Measurements from ENCODE around the gene TMEM91. TPM values are rescaled to one million over a fixed set of nuclear protein-coding genes. Genes with fewer than 3 reads are reported as not detected.

The TMEM91 gene
- total and polyA plus RNA-seq, 9 of the 15 experiments (the other 6 are each of a cell fraction or from before 2014, with no cell fraction given), result 1.2 to 5.2 (median 2.7) TPM

DNA sequence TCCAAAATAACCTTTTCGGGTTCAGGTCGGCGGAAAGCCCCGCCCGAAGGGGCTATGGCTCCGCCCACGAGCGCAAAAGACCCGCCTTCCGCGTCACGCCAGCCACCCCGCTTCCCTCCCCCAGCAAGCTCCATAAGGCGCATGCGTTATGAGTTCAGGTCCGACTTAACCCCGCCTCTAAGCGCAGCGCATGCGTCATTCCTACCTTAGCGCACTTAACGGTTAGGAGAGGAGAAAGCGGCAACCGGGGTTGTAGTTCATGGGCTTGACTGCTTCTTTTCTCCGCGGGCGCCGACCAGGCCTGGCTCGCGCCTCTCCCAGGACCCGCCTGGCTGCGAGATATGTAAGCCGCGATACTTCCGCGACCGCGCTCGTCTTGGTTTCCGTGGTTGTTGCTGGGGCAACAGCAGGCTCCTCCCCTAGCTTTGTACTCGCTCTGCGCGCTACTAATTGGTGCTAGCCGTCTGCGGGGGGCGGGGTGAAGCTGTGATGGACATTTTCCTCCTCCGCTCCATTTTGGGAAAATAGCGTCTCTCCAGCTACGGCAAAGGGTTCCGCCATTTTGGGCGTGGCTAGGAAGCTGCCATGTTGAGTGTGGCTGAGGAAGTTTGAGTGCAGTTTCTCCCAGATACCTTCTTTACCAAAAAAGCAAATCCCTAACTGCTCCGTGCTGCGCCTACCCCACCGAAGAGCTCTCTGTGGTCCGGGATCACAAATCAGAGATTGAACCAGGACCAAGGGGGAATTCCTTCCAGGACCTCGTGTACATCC is 12.4 kb upstream of the TMEM91 start, which contains the start of gene B9D2 (continued):
- TF ChIP-seq, protein P1, sequence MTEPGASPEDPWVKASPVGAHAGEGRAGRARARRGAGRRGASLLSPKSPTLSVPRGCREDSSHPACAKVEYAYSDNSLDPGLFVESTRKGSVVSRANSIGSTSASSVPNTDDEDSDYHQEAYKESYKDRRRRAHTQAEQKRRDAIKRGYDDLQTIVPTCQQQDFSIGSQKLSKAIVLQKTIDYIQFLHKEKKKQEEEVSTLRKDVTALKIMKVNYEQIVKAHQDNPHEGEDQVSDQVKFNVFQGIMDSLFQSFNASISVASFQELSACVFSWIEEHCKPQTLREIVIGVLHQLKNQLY (CRISPR knock-in tag; conservative IDR thresholded peaks at IDR 0.05), result peak in 1 of 2 experiments; percentile 91; a peak in 1 of 4 replicates
- no peak for TF ChIP-seq TCF3 (CRISPR knock-in tag; IDR thresholded peaks at IDR 0.05)
- TF ChIP-seq CBX5 (IDR thresholded peaks at IDR 0.05; ENCODE audit: borderline replicate concordance, low read depth), result no peak
- TF ChIP-seq, protein P2, sequence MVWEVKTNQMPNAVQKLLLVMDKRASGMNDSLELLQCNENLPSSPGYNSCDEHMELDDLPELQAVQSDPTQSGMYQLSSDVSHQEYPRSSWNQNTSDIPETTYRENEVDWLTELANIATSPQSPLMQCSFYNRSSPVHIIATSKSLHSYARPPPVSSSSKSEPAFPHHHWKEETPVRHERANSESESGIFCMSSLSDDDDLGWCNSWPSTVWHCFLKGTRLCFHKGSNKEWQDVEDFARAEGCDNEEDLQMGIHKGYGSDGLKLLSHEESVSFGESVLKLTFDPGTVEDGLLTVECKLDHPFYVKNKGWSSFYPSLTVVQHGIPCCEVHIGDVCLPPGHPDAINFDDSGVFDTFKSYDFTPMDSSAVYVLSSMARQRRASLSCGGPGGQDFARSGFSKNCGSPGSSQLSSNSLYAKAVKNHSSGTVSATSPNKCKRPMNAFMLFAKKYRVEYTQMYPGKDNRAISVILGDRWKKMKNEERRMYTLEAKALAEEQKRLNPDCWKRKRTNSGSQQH (CRISPR knock-in tag; IDR thresholded peaks at IDR 0.05), result peak; percentile 66; the same call in 1 of the 2 replicates
- TF ChIP-seq ZSCAN32 (CRISPR knock-in tag; IDR thresholded peaks at IDR 0.05), result 0 out of 2 replicates have a peak, but pooled peaks have one; percentile 33
- TF ChIP-seq MAFG (tag; conservative IDR thresholded peaks at IDR 0.05), result no peak
- no peak for TF ChIP-seq ZNF224 (CRISPR knock-in tag; IDR thresholded peaks at IDR 0.05)
- 0 out of 4 replicates have a peak, but pooled peaks of 1 of the 2 experiments have one; percentile 10 for TF ChIP-seq RAD21 (CRISPR knock-in tag; conservative IDR thresholded peaks at IDR 0.05 in 1 of 2, IDR thresholded peaks at IDR 0.05 in 1 of 2)
- TF ChIP-seq NR2C1 (IDR thresholded peaks at IDR 0.05), result peak; percentile 81
- 0 out of 2 replicates have a peak, but pooled peaks have one; percentile 29 for TF ChIP-seq NR2C1 (tag; IDR thresholded peaks at IDR 0.05)
- TF ChIP-seq CEBPG (CRISPR knock-in tag; IDR thresholded peaks at IDR 0.05), result no peak; the same call in 1 of the 2 replicates
- TF ChIP-seq CEBPG (tag; conservative IDR thresholded peaks at IDR 0.05 in 1 of 2, IDR thresholded peaks at IDR 0.05 in 1 of 2), result no peak
- no peak for TF ChIP-seq ZFP1 (CRISPR knock-in tag; IDR thresholded peaks at IDR 0.05)
- 0 out of 2 replicates have a peak, but pooled peaks have one; percentile 34 for TF ChIP-seq ZC3H11A (IDR thresholded peaks at IDR 0.05; ENCODE audit: low read depth, low read length)
- 0 out of 2 replicates have a peak, but pooled peaks have one; percentile 27 for TF ChIP-seq ZNF444 (CRISPR knock-in tag; IDR thresholded peaks at IDR 0.05)
- no peak for TF ChIP-seq ZNF146 (CRISPR knock-in tag; IDR thresholded peaks at IDR 0.05; ENCODE audit: unreplicated experiment)
- TF ChIP-seq FOXA3 (CRISPR knock-in tag; conservative IDR thresholded peaks at IDR 0.05 in 1 of 2, IDR thresholded peaks at IDR 0.05 in 1 of 2), result no peak
- TF ChIP-seq, protein P3, sequence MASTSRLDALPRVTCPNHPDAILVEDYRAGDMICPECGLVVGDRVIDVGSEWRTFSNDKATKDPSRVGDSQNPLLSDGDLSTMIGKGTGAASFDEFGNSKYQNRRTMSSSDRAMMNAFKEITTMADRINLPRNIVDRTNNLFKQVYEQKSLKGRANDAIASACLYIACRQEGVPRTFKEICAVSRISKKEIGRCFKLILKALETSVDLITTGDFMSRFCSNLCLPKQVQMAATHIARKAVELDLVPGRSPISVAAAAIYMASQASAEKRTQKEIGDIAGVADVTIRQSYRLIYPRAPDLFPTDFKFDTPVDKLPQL (IDR thresholded peaks at IDR 0.05; ENCODE audit: extremely low read depth, insufficient read length), result no peak
- TF ChIP-seq, protein P4, sequence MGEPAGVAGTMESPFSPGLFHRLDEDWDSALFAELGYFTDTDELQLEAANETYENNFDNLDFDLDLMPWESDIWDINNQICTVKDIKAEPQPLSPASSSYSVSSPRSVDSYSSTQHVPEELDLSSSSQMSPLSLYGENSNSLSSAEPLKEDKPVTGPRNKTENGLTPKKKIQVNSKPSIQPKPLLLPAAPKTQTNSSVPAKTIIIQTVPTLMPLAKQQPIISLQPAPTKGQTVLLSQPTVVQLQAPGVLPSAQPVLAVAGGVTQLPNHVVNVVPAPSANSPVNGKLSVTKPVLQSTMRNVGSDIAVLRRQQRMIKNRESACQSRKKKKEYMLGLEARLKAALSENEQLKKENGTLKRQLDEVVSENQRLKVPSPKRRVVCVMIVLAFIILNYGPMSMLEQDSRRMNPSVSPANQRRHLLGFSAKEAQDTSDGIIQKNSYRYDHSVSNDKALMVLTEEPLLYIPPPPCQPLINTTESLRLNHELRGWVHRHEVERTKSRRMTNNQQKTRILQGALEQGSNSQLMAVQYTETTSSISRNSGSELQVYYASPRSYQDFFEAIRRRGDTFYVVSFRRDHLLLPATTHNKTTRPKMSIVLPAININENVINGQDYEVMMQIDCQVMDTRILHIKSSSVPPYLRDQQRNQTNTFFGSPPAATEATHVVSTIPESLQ (CRISPR knock-in tag; IDR thresholded peaks at IDR 0.05), result no peak

Data from K562 (cell line).